SK-N-MC (cell line): Measurements from ENCODE around the gene ZNF654.

Experiments
- EZH2 ChIP-seq: fragments of 200-600 bp; sonication (generic); IDR thresholded peaks from one replicate; pipeline ENCODE4 v1.6.1; 2017; ENCODE audit warnings: antibody characterized with exemption
- FOXP2 ChIP-seq: optimal IDR thresholded peaks from 2 replicates; pipeline ENCODE3; 2011; ENCODE audit warnings: mild to moderate bottlenecking, moderate library complexity; ENCODE audit not compliant: insufficient read depth; ENCODE audit errors: extremely low read length, control extremely low read depth
- POLR2AphosphoS5 ChIP-seq: IDR thresholded peaks from 2 replicates; pipeline ENCODE4 v1.6.1; 2012; ENCODE audit warnings: mild to moderate bottlenecking, low read depth, low read length, borderline replicate concordance

- TF ChIP-seq POLR2AphosphoS5: no peak
- no peak for TF ChIP-seq EZH2
- no peak for TF ChIP-seq FOXP2
These were observed 48.2 kb upstream of the ZNF654 start for GRCh38 chr3:88010810-88011209.
